8988T (cell line): ENCODE results near the gene PFDN6.
"Not testable (repeated sequence)": the region's sequence is repeated elsewhere in the genome, so short reads cannot be mapped to it uniquely, and the experiment has no call there.

ENCODE experiments used
- DNase-seq: peaks from one replicate; pipeline ENCODE4 v3.0.0; 2011

Gene PFDN6

GRCh38 chr6:33288921-33289783 lies at the start of gene PFDN6, which contains the start of gene WDR46:
Gene PFDN6 (plus strand): TSS chr6:33289601. CDS start chr6:33289857, 256 bp downstream.
Gene WDR46 (minus strand): TSS chr6:33289239. CDS start chr6:33289170, 69 bp downstream.
- DNase-seq = peak; percentile 77

GRCh38 chr6:33241968-33242367 lies 47.4 kb upstream of the PFDN6 start:
- DNase-seq = no peak

GRCh38 chr6:33243476-33243875 lies 45.9 kb upstream of the PFDN6 start:
- DNase-seq = no peak

- peak; percentile 42 for DNase-seq
Observed at GRCh38 chr6:33247977-33248642, 41.3 kb upstream of the PFDN6 start.

- DNase-seq = no peak
Observed at GRCh38 chr6:33248643-33248931, 40.8 kb upstream of the PFDN6 start.

GRCh38 chr6:33248932-33249731 lies 40.3 kb upstream of the PFDN6 start:
- peak; percentile 46 for DNase-seq

GRCh38 chr6:33249732-33250630 lies 39.4 kb upstream of the PFDN6 start:
- DNase-seq = no peak

- no peak for DNase-seq
Observed at GRCh38 chr6:33250731-33251130, 38.7 kb upstream of the PFDN6 start.

- DNase-seq = no peak
Observed at GRCh38 chr6:33251395-33252012, 37.9 kb upstream of the PFDN6 start.

- DNase-seq = no peak
Observed at GRCh38 chr6:33252759-33253158, 36.6 kb upstream of the PFDN6 start.

GRCh38 chr6:33254591-33254990 lies 34.8 kb upstream of the PFDN6 start:
- no peak for DNase-seq

- DNase-seq = no peak
Observed at GRCh38 chr6:33259032-33259431, 30.4 kb upstream of the PFDN6 start.

GRCh38 chr6:33262490-33262889 lies 26.9 kb upstream of the PFDN6 start:
- not testable (repeated sequence) for DNase-seq

GRCh38 chr6:33264015-33264414 lies 25.4 kb upstream of the PFDN6 start:
- DNase-seq = no peak

- no peak for DNase-seq
Observed at GRCh38 chr6:33271117-33271467, 18.3 kb upstream of the PFDN6 start.

GRCh38 chr6:33271468-33272274 lies 17.7 kb upstream of the PFDN6 start, which contains the start of the genes RPS18 and VPS52:
Gene RPS18 (plus strand): TSS chr6:33272075. CDS start chr6:33272120, 45 bp downstream.
Gene VPS52 (minus strand): TSS chr6:33271876. CDS start chr6:33271675, 201 bp downstream.
- DNase-seq = no peak

- no peak for DNase-seq
Observed at GRCh38 chr6:33272275-33273128, 16.9 kb upstream of the PFDN6 start.

GRCh38 chr6:33273129-33273923 lies 16.1 kb upstream of the PFDN6 start:
- DNase-seq = no peak
